CD4-positive, alpha-beta T cell treated with Interleukin-2 at 100 ng/mL for 4 hours (primary cell): ENCODE data around the gene UPK1A.
"Not testable (repeated sequence)": the region's sequence is repeated elsewhere in the genome, so short reads cannot be mapped to it uniquely, and the experiment has no call there.

ENCODE experiments used
- DNase-seq: peaks from one replicate; pipeline ENCODE4 v3.0.0-alpha.2; 2020; ENCODE audit warnings: low spot score

Gene UPK1A

DNA sequence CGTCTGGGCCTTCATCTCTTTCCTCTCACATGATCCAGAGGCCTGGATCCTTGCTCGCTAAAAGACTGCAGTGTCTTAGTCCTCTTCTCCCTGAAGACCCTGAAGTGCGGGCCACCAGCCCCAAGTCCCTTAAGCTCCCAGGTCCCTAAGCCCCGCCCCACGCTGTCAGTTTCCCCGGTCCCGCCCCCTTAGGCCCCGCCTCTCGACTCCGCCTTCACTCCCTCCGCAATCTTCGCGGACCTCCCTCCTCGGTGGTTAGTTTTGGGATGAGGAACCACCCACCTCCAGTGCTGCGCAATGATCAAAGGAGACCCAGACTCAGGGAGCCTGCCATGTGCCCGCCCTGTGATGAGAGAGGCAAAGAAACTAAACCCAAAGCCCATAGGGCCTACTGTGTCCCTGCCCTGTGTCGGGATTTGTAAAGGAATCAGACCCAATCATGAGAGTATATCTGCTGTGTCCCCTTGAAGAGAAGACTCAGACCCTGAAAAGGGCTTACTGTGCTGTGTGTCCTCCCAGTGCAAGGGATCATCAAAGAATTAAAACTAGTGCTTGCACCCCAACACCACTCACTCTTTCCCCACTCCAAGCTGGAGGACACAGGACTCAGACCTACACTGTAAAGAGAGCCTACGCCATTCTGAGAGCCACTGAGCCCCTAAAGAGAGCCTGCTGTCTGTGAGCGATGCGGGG is 21.2 kb upstream of the UPK1A start:
- peak; percentile 61 for DNase-seq

DNA sequence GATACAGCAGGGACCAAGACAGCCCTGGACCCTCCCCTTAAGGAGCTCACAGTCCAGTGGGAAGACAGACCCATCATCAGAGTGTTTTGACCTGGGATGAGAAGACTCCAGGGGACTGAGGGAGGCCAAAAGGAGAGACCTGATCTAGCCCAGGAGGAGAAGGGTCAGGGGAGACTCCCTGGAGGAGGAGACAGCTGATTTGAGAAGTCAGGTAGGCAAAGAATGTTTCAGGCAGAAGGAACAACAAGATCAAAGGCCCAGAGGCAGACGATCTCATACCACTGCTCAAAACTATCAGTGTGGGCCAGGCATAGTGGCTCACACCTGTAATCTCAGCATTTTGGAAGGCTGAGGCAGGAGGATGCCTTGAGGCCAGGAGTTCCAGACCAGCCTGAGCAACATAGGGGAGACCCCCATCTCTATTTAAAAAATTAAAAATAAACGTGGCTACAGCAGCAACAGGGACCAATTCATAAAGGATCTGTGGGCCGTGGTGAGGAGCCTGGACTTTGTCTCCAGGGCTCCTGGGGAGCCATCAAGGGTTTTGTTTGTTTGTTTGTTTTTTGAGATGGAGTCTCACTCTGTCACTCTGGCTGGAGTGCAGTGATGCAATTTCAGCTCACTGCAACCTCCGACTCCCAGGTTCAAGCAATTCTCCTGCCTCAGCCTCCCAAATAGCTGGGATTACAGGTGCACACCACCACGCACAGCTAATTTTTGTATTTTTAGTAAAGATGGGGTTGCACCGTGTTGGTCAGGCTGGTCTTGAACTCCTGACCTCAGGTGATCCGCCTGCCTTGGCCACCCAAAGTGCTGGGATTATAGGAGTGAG is 20.4 kb upstream of the UPK1A start:
- no peak for DNase-seq

DNA sequence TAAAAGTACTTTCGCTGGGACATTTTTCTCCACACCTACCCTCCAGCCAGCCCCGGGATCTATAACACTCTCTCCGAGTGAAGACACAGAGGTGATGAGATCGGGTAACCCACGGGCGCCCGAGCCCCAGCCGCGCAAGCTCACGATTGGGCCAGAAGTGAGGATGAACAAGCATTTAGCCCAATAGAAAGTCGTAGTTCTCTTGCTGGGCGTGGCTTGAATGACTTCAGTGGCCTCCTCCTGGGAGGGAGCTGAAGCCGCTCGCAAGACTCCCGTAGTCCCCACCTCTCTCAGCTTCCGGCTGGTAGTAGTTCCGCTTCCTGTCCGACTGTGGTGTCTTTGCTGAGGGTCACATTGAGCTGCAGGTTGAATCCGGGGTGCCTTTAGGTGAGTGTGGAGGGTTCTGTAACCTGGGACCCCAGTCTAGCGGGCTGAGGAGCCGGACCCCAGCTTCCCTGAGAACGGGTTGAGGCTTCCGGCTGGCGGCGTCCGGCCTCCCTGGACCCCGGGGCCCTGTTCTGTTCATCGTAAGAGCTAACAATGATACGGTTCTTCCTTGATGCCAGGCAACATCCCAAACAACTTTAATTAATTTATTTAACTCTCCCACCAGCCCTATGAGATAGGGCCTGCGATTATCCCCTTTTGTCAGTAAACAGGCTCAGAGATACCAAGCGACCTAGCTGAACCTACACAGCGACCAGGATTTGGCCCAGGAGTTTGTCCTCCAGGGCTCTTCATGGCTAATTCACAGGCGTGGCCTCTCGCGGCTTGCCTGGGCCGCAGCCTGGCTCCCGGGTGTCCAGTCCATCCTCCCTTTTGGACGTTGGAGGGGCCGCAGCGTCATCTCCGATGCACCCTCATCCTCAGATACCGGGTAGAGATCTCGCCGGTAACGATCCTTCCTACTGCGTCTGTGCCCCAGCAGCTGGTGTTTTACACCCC is 18.0 kb upstream of the UPK1A start, which contains the start of gene COX6B1:
COX6B1 (plus strand) TSS at position 307 of the 945 bp plus-strand sequence. CDS start 2,921 bp downstream, outside the sequence.
- peak; percentile 96 for DNase-seq

- DNase-seq = no peak
Measured at GRCh38 chr19:35650581-35650980, 15.7 kb upstream of the UPK1A start.

DNA sequence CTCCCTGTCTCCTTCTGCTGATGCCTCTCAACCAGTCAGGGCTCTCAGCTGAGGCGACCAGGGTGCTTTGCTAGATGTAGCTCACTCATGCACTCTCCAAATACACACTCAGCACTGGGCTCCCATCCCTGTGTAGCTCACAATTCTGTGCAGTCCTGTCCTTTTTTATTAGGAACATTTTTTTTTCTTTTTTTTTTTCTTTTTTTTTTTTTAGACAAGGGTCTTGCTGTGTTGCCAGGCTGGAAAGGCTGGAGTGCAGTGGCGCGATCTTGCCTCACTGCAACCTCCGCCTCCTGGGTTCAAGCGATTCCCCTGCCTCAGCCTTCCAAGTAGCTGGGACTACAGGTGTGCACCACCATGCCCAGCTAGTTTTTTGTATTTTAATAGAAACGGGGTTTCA is 11.5 kb upstream of the UPK1A start:
- DNase-seq = not testable (repeated sequence)

GRCh38 chr19:35655600-35655999 is 10.7 kb upstream of the UPK1A start:
- DNase-seq = no peak

DNA sequence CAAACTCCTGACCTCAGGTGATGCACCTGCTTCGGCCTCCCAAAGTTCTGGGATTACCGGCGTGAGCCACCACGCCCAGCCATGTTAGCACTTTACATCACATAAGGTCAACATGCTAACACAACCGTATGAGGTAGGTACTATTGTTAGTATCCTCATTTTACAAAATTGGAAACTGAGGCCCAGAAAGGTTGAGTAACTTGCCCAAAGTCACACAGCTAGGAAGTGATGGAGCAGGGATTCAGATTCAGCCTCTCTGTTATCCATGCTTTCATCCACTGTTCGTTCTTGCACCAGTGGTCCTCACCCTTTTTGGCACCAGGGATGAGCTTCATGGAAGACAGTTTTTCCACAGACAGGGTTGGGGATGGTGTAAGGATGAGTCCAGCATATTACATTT is 9.6 kb upstream of the UPK1A start:
- no peak for DNase-seq

GRCh38 chr19:35657904-35658700 is 8.2 kb upstream of the UPK1A start:
- DNase-seq = no peak

- DNase-seq = no peak
Measured at GRCh38 chr19:35661995-35662340, 4.3 kb upstream of the UPK1A start.

DNA sequence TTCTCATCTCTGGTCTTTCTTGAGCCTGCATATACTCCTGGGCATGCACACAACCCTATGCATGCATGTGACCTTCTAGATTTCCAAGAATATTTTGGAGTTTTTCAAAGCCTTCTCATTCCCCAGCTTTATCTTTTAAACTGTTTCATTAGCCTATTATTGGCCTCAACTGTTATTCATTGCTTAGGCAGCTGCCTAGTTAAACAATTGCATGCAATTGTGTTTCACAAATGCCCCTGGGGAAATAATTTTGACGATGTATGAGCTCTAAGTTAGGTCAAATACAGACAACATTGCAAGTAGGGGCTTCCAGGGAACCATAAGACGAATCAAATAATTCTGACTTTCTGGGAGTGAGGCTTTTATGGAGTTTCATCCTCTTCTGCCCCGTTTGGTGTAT is 2.3 kb upstream of the UPK1A start:
- DNase-seq = no peak

GRCh38 chr19:35665157-35665556 is 1.2 kb upstream of the UPK1A start:
- DNase-seq = no peak

DNA sequence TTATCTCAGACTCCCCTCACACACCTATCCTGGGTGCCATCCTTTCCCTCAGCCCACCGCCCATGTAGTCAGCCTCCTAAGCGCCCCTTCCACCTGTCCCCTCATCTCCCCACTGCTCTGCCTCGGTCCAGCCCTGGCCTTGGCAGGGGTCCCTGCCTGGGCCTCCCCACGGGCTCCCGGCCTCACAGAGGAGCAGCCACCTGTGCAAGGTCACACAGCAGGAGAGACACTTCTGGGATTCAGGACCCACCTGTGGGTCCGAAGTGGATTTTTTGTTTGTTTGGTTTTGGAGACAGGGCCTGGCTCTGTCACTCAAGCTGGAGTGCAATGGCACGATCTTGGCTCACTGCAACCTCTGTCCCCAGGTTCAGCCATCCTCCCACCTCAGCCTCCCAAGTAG is 713 bp upstream of the UPK1A start:
- no peak for DNase-seq

DNA sequence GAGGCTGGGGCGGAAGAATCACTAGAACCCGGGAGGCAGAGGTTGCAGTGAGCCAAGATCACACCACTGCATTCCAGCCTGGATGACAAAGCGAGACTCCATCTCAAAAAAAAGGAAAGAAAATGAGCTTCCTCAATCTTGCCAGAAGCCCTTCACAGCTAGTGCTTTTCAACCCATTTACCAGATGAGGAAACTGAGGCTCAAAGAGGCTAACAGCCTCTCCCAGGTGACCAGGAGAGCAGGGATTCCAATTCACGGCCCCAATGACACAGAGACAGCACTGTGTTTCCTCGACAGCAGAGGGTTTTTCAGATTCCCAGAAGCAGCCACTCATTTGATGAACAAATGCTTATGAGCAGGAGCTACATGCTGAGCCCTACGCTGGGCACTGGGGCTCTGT is 3.2 kb downstream of the UPK1A start:
- no peak for DNase-seq

DNA sequence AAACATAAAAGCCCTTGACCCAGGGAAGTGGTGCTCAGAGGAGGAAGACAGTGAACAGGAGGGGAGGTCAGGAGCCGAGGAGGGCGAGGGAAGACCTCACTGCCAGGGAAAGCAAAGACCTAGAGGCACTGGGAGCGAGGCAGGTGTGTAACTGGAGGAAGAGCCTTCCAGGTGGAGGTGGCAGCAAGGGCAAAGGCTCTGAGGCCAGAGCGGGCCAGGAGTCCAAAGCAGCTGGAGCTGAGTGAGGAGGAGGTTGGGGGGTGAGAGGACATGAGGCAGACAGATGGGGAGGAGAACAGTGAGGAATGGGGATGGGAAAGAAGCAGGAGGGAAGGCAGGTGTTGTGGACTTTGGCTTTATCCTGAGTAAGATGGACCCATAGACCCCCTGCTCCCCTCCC is 3.7 kb downstream of the UPK1A start:
- no peak for DNase-seq

GRCh38 chr19:35670686-35671085 is 4.4 kb downstream of the UPK1A start:
- DNase-seq = no peak

DNA sequence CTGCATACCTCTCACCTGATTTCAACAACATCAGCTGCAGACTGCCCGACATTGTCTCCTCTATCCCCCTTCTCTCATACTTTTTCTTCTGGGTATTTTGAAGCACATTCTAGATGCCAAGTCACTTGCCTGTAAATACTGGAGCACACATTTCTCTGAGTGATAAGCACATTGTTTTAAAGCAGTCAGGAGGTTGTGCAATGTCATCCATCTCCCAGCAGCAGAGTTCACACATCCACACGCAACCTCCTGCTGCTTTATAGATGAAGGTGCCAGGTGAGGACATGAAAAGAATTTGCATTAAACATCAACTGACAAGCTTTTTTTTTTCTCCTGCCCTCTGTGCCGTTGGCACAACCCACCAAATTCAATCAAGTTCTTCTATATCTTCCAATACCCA is 5.5 kb downstream of the UPK1A start:
- no peak for DNase-seq

DNA sequence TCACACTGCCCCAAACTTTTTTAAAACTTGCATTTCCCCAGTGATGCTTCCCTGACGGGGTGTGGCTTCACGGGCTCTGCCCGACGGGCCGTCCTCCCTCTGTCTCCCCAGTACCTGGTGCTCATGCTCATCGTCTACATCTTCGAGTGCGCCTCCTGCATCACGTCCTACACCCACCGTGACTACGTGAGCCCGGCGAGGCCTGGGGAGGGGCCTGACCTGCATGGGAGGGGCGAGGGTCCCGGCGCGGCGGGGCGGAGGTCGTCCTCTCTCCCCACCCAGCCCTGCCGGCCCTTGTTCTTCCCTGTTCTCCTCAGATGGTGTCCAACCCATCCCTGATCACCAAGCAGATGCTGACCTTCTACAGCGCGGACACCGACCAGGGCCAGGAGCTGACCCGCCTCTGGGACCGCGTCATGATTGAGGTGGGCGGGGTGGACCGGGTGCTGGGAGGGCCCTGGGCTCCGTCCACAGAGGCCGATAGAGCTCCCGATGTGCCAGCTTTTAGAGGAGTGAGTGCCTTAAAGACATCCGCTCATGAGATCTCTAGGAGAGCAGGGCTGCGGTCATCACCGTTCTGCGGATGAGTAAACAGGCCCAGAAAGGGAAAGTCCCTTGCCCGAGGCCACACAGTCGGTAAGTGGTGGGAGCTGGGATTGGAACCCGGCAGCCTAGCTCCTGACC is 6.9 kb downstream of the UPK1A start:
- peak; percentile 43 for DNase-seq

DNA sequence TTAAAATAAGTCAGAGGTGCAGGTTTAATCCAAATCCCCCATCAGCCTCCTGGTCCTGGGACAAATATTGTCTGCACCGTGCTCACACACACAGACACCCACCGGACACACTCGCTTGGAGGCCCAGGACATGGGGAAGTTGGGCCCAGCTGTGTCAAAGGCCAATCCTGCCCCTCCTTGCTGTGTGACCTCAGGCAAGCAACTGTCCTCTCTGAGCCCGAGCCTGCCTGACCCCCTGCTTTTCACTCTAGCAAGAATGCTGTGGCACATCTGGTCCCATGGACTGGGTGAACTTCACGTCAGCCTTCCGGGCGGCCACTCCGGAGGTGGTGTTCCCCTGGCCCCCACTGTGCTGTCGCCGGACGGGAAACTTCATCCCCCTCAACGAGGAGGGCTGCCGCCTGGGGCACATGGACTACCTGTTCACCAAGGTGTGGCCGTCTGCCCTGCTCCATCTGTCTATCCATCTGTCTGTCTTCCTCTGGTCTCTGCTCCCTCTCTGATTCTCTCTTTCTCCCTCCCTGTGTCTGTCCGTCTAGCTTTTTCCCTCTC is 9.3 kb downstream of the UPK1A start:
- DNase-seq = no peak

DNA sequence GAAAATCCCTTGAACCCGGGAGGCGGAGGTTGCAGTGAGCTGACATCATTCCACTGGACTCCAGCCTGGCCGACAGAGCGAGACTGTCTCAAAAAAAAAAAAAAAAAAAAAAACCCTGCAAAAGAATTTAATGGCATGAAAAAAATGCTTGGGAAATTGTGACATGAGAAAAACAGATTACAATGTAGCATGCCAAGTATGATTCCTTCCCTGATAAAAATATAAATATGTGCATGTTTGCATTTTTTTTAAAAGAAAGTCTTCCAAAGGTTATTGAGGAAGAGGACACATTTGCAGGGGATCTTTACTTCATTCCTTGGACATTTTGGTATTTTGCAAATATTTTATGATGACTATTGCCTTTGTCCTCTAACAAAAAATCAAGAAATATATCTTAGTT is 23.5 kb downstream of the UPK1A start:
- no peak for DNase-seq

GRCh38 chr19:35691106-35691505 is 24.8 kb downstream of the UPK1A start:
- DNase-seq = not testable (repeated sequence)

DNA sequence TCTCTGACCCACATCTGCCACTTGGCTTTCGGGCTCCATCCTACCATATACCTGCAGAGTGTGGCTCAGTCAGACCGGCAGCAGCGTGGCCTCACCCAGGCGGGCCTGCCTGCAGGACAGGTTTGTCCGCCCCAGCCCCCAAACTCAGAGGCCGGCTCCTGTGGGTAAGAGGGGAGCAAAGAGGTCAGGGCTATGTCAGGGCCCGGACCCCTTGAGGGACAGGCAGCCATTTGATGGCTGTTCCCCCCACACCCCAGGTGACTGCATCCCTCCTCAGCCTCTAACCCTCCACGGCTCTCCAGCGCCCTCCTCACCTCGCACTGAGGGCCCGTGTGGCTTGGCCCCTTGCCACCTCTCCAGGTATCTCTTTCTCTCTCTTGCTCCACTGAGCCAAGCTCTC is 25.7 kb downstream of the UPK1A start:
- no peak for DNase-seq
